ENCODE measurements around the gene BCL2L14. TPM values are rescaled to one million over a fixed set of nuclear protein-coding genes. Genes with fewer than 3 reads are reported as not detected.

Gene BCL2L14
- total and polyA plus RNA-seq, 5 donors: not detected

GRCh38 chr12:12032851-12033797 lies 37.6 kb upstream of the BCL2L14 start:
- DNase-seq (peak; percentile 64 to 88 (median 84)), ATAC-seq (peak; percentile 87 to 96)
- peak overlapping the region; percentile 48 for H3K27ac ChIP-seq (ENCODE audit: low read length)

GRCh38 chr12:12033824-12034223 lies 36.9 kb upstream of the BCL2L14 start:
- H3K27me3 ChIP-seq (ENCODE audit: control insufficient read depth, insufficient read depth): no peaks in the 10 kb centered on the region
- ATAC-seq (no peak), DNase-seq (no peak)
- WGBS: 48% methylated on average over 5 of the region's 5 CpGs
- H3K27ac ChIP-seq (ENCODE audit: low read length): no peak overlapping the region
- no peaks in the 10 kb centered on the region for H3K4me1 ChIP-seq (ENCODE audit: control insufficient read depth, insufficient read depth, low read length)
- intact Hi-C loops (cut with DNase I): loop anchor here (2.0 to 5.0 kb wide), 3 partner anchors 451 to 453 kb away; no protein-coding TSS in a partner anchor
- H3K4me3 ChIP-seq (ENCODE audit: low read length): no peak overlapping the region
- H3K9me3 ChIP-seq (ENCODE audit: control insufficient read depth, low read length): no peaks in the 10 kb centered on the region

More at GRCh38 chr12:12032851-12033797, 37.6 kb upstream of the BCL2L14 start:
- Histone ChIP-seq H3K4me1 (ENCODE audit: control insufficient read depth, insufficient read depth, low read length) (no peaks in the 10 kb centered on the region), H3K9me3 (ENCODE audit: control insufficient read depth, low read length) (no peaks in the 10 kb centered on the region), H3K4me3 (ENCODE audit: low read length) (peak overlapping the region; percentile 58), H3K27me3 (ENCODE audit: control insufficient read depth, insufficient read depth) (no peaks in the 10 kb centered on the region)
- WGBS: 6% methylated on average over 27 of the region's 27 CpGs
- intact Hi-C loops (cut with DNase I): loop anchor here in 3 of 4 donors (2.0 to 5.0 kb wide), 2 partner anchors 451 to 452 kb away; no protein-coding TSS in a partner anchor

- no peak for ATAC-seq
- no peak for DNase-seq
- Histone ChIP-seq H3K27me3 (ENCODE audit: control insufficient read depth, insufficient read depth) (no peaks in the 10 kb centered on the region), H3K27ac (ENCODE audit: low read length) (no peak overlapping the region), H3K9me3 (ENCODE audit: control insufficient read depth, low read length) (no peaks in the 10 kb centered on the region), H3K4me3 (ENCODE audit: low read length) (no peak overlapping the region), H3K4me1 (ENCODE audit: control insufficient read depth, insufficient read depth, low read length) (no peaks in the 10 kb centered on the region)
- 91% methylated on average over 3 of the region's 3 CpGs for WGBS
- intact Hi-C loops (cut with DNase I): loop anchor here in 2 of 4 donors (2.0 to 5.0 kb wide), 2 partner anchors 452 kb away; no protein-coding TSS in a partner anchor
Observed at GRCh38 chr12:12034344-12034743, 36.4 kb upstream of the BCL2L14 start.

- H3K4me3 ChIP-seq (ENCODE audit: low read length): no peak overlapping the region
- WGBS: 58% methylated on average over 1 of the region's 1 CpG
- H3K27ac ChIP-seq (ENCODE audit: low read length): no peak overlapping the region
- H3K9me3 ChIP-seq (ENCODE audit: control insufficient read depth, low read length): no peaks in the 10 kb centered on the region
- intact Hi-C loops (cut with DNase I): loop anchor here in 1 of 4 donors (2.0 kb wide), 1 partner anchor 452 kb away; no protein-coding TSS in a partner anchor
- DNase-seq (no peak), ATAC-seq (no peak)
- no peaks in the 10 kb centered on the region for H3K4me1 ChIP-seq (ENCODE audit: control insufficient read depth, insufficient read depth, low read length)
- H3K27me3 ChIP-seq (ENCODE audit: control insufficient read depth, insufficient read depth): no peaks in the 10 kb centered on the region
Observed at GRCh38 chr12:12035229-12035628, 35.5 kb upstream of the BCL2L14 start.

- intact Hi-C loops (cut with DNase I): no loop called here
- Histone ChIP-seq H3K4me1 (ENCODE audit: control insufficient read depth, insufficient read depth, low read length) (no peaks in the 10 kb centered on the region), H3K27ac (ENCODE audit: low read length) (no peak overlapping the region), H3K27me3 (ENCODE audit: control insufficient read depth, insufficient read depth) (no peaks in the 10 kb centered on the region), H3K4me3 (ENCODE audit: low read length) (no peak overlapping the region), H3K9me3 (ENCODE audit: control insufficient read depth, low read length) (no peaks in the 10 kb centered on the region)
- DNase-seq (no peak), ATAC-seq (no peak)
Observed at GRCh38 chr12:12036901-12037300, 33.8 kb upstream of the BCL2L14 start.

- no peak overlapping the region for H3K27ac ChIP-seq (ENCODE audit: low read length)
- ATAC-seq (no peak), DNase-seq (no peak)
- WGBS: 81% methylated on average over 7 of the region's 7 CpGs
- intact Hi-C loops (cut with DNase I): no loop called here
- no peak overlapping the region for H3K4me3 ChIP-seq (ENCODE audit: low read length)
- no peaks in the 10 kb centered on the region for H3K4me1 ChIP-seq (ENCODE audit: control insufficient read depth, insufficient read depth, low read length)
- H3K9me3 ChIP-seq (ENCODE audit: control insufficient read depth, low read length): no peaks in the 10 kb centered on the region
- H3K27me3 ChIP-seq (ENCODE audit: control insufficient read depth, insufficient read depth): no peaks in the 10 kb centered on the region
Observed at GRCh38 chr12:12039897-12040296, 30.8 kb upstream of the BCL2L14 start.

GRCh38 chr12:12046401-12046800 lies 24.3 kb upstream of the BCL2L14 start:
- ATAC-seq: no peak
- intact Hi-C loops (cut with DNase I): no loop called here
- no peaks in the 10 kb centered on the region for H3K9me3 ChIP-seq (ENCODE audit: control insufficient read depth, low read length)
- no peak for DNase-seq
- no peak overlapping the region for H3K4me3 ChIP-seq (ENCODE audit: low read length)
- H3K4me1 ChIP-seq (ENCODE audit: control insufficient read depth, insufficient read depth, low read length): no peaks in the 10 kb centered on the region
- 83% methylated on average over 7 of the region's 7 CpGs for WGBS
- H3K27ac ChIP-seq (ENCODE audit: low read length): no peak overlapping the region
- no peaks in the 10 kb centered on the region for H3K27me3 ChIP-seq (ENCODE audit: control insufficient read depth, insufficient read depth)

- no peak for ATAC-seq
- H3K27ac ChIP-seq (ENCODE audit: low read length): no peak overlapping the region
- H3K27me3 ChIP-seq (ENCODE audit: control insufficient read depth, insufficient read depth): no peaks in the 10 kb centered on the region
- intact Hi-C loops (cut with DNase I): no loop called here
- WGBS: 90% methylated on average over 3 of the region's 3 CpGs
- no peaks in the 10 kb centered on the region for H3K4me1 ChIP-seq (ENCODE audit: control insufficient read depth, insufficient read depth, low read length)
- H3K9me3 ChIP-seq (ENCODE audit: control insufficient read depth, low read length): no peaks in the 10 kb centered on the region
- DNase-seq: no peak
- H3K4me3 ChIP-seq (ENCODE audit: low read length): no peak overlapping the region
Observed at GRCh38 chr12:12047682-12048081, 23.1 kb upstream of the BCL2L14 start.

- 56% methylated on average over 4 of the region's 4 CpGs for WGBS
- no peak for ATAC-seq
- H3K27me3 ChIP-seq (ENCODE audit: control insufficient read depth, insufficient read depth): no peaks in the 10 kb centered on the region
Observed at GRCh38 chr12:12048266-12048665, 22.5 kb upstream of the BCL2L14 start.

GRCh38 chr12:12048714-12049113 lies 22.0 kb upstream of the BCL2L14 start:
- Histone ChIP-seq H3K27ac (ENCODE audit: low read length) (no peak overlapping the region), H3K4me1 (ENCODE audit: control insufficient read depth, insufficient read depth, low read length) (no peaks in the 10 kb centered on the region), H3K9me3 (ENCODE audit: control insufficient read depth, low read length) (no peaks in the 10 kb centered on the region), H3K4me3 (ENCODE audit: low read length) (no peak overlapping the region), H3K27me3 (ENCODE audit: control insufficient read depth, insufficient read depth) (no peaks in the 10 kb centered on the region)
- intact Hi-C loops (cut with DNase I): no loop called here
- 86% methylated on average over 7 of the region's 7 CpGs for WGBS
- ATAC-seq (no peak), DNase-seq (no peak)

More at GRCh38 chr12:12048266-12048665, 22.5 kb upstream of the BCL2L14 start:
- Histone ChIP-seq H3K4me1 (ENCODE audit: control insufficient read depth, insufficient read depth, low read length) (no peaks in the 10 kb centered on the region), H3K27ac (ENCODE audit: low read length) (no peak overlapping the region), H3K4me3 (ENCODE audit: low read length) (no peak overlapping the region), H3K9me3 (ENCODE audit: control insufficient read depth, low read length) (no peaks in the 10 kb centered on the region)
- intact Hi-C loops (cut with DNase I): no loop called here
- no peak for DNase-seq

- H3K4me1 ChIP-seq (ENCODE audit: control insufficient read depth, insufficient read depth, low read length): no peaks in the 10 kb centered on the region
- no peaks in the 10 kb centered on the region for H3K9me3 ChIP-seq (ENCODE audit: control insufficient read depth, low read length)
- no peaks in the 10 kb centered on the region for H3K27me3 ChIP-seq (ENCODE audit: control insufficient read depth, insufficient read depth)
- H3K27ac ChIP-seq (ENCODE audit: low read length): no peak overlapping the region
- no peak for DNase-seq
- intact Hi-C loops (cut with DNase I): no loop called here
- H3K4me3 ChIP-seq (ENCODE audit: low read length): no peak overlapping the region
- ATAC-seq: no peak
- WGBS: 79% methylated on average over 4 of the region's 4 CpGs
Observed at GRCh38 chr12:12051668-12052067, 19.1 kb upstream of the BCL2L14 start.

Data from right cardiac atrium (tissue), 5 donors.